ENCODE results near the gene LSAMP.

- TF ChIP-seq POLR2AphosphoS5 (IDR thresholded peaks at IDR 0.05; ENCODE audit: low read depth, low read length) (no peak), TAF1 (IDR thresholded peaks at IDR 0.05; ENCODE audit: low read depth, low read length) (no peak), POLR2A (IDR thresholded peaks at IDR 0.05; ENCODE audit: low read depth, low read length) (no peak), SPI1 (IDR thresholded peaks at IDR 0.05; ENCODE audit: low read depth, low read length) (no peak), POU2F2 (IDR thresholded peaks at IDR 0.05; ENCODE audit: low read depth, low read length) (no peak)
Observed at GRCh38 chr3:116259984-116260383, 185.3 kb downstream of the LSAMP start.

All from GM12891 (cell line).